HG02588 (cell line): Measurements from ENCODE around the gene MAP4K4.

Experiments used
- ATAC-seq: cut with Tn5 transposase; IDR thresholded peaks from one replicate; pipeline ENCODE4 v1.9.1; 2021; ENCODE audit warnings: mild to moderate bottlenecking, moderate library complexity; ENCODE audit not compliant: unreplicated experiment

The MAP4K4 gene

GRCh38 chr2:101788565-101788964 lies 91.1 kb downstream of the MAP4K4 start:
- ATAC-seq: no peak

GRCh38 chr2:101788995-101789970 lies 91.8 kb downstream of the MAP4K4 start:
- ATAC-seq: no peak

- no peak for ATAC-seq
Observed at GRCh38 chr2:101790416-101790815, 92.9 kb downstream of the MAP4K4 start.

GRCh38 chr2:101790857-101791256 lies 93.3 kb downstream of the MAP4K4 start:
- ATAC-seq: no peak

- no peak for ATAC-seq
Observed at GRCh38 chr2:101792208-101792607, 94.7 kb downstream of the MAP4K4 start.

GRCh38 chr2:101793277-101793969 lies 95.9 kb downstream of the MAP4K4 start:
- no peak for ATAC-seq

- no peak for ATAC-seq
Observed at GRCh38 chr2:101794141-101794540, 96.6 kb downstream of the MAP4K4 start.

- no peak for ATAC-seq
Observed at GRCh38 chr2:101795033-101795432, 97.5 kb downstream of the MAP4K4 start.

GRCh38 chr2:101796825-101797600 lies 99.5 kb downstream of the MAP4K4 start:
- ATAC-seq: no peak

GRCh38 chr2:101801496-101801895 lies 104.0 kb downstream of the MAP4K4 start:
- no peak for ATAC-seq

- no peak for ATAC-seq
Observed at GRCh38 chr2:101802329-101802728, 104.8 kb downstream of the MAP4K4 start.

- no peak for ATAC-seq
Observed at GRCh38 chr2:101803128-101803527, 105.6 kb downstream of the MAP4K4 start.

- ATAC-seq: no peak
Observed at GRCh38 chr2:101803945-101804696, 106.6 kb downstream of the MAP4K4 start.

GRCh38 chr2:101805152-101806088 lies 107.9 kb downstream of the MAP4K4 start:
- no peak for ATAC-seq

- no peak for ATAC-seq
Observed at GRCh38 chr2:101806123-101806522, 108.6 kb downstream of the MAP4K4 start.

GRCh38 chr2:101806701-101807100 lies 109.2 kb downstream of the MAP4K4 start:
- no peak for ATAC-seq

- ATAC-seq: no peak
Observed at GRCh38 chr2:101807242-101807641, 109.7 kb downstream of the MAP4K4 start.

- ATAC-seq: no peak
Observed at GRCh38 chr2:101808006-101808562, 110.6 kb downstream of the MAP4K4 start.

- ATAC-seq: no peak
Observed at GRCh38 chr2:101809698-101810097, 112.2 kb downstream of the MAP4K4 start.
